Fibroblast of skin of abdomen (primary cell): Measurements from ENCODE around the gene LONRF2.

ENCODE experiments used
- DNase-seq: peaks from one replicate; pipeline ENCODE4 v3.0.0-alpha.2; 2013

LONRF2 gene

DNA sequence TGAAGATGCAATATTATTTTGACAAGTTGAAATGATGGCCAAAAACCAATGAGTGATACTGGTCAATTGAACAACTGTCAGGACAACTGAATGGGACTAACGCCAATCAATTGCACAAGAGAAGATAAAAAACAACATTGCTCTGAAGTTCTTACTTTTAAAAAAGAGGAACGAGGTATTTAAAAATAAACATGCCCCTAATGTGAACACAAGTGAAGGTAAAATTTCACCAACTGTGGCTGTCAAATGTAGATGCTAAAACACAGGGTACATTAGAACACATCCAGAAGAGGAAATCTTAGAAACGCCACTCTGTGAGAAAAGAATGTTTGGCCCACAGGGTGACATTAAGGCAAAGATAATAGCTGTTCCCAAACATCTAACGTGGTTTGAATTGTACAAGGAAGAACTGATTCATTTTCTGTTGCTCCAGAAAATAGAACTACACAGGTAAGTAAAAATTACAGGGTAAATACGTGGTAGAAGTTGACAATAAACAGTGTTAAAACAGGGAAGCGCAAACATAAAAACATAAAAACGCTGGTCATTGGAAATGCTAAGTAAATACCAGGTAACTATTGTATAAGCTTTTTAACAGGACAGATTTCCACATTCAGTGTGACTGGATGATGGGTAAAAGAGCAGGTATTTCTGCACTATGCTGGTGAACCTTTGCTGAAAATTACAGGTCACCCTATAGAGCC, 20.3 kb downstream of the LONRF2 start:
- no peak for DNase-seq

DNA sequence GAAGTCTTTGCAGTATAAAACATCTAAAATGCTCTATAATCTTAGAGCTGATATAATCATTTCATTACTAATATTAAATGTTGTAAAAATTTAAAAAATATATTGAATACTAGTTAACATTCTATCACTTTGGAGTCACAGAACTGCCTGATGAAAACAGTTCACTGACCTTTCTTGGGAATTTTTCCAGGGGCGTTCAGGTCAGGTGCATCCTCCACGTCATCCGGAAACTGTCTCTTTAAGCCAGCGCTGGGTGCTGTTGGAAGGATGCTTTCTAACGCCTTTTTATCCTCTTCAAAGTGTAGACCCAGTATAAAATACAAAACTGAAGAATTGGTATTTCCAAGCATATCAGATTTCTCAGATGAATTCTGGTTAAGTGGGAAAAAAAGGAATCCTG, 22.8 kb downstream of the LONRF2 start:
- DNase-seq, result no peak

- no peak for DNase-seq
Observed at GRCh38 chr2:100297511-100297910, 24.8 kb downstream of the LONRF2 start.

DNA sequence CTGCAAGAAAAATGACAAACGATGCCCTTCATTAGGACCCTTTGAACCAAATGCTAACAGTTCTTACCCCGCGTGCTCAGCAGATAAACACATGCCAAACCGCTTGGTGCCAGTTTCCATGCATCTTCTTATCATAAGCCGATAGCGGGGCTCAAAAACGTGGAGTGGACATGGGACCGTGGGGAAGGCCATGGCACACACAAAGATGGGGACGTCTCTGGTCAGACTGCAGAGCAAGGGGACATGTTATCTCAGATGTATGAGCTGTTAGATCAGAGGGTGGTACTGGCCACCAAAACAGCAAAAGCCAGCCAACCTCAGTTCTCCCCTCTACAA, 28.2 kb downstream of the LONRF2 start:
- no peak for DNase-seq

- DNase-seq, result no peak
Observed at GRCh38 chr2:100293341-100294161, 28.8 kb downstream of the LONRF2 start.

- peak; percentile 79 for DNase-seq
Observed at GRCh38 chr2:100292022-100292580, 30.2 kb downstream of the LONRF2 start.

GRCh38 chr2:100291152-100291970, 30.9 kb downstream of the LONRF2 start:
- DNase-seq, result peak; percentile 94

DNA sequence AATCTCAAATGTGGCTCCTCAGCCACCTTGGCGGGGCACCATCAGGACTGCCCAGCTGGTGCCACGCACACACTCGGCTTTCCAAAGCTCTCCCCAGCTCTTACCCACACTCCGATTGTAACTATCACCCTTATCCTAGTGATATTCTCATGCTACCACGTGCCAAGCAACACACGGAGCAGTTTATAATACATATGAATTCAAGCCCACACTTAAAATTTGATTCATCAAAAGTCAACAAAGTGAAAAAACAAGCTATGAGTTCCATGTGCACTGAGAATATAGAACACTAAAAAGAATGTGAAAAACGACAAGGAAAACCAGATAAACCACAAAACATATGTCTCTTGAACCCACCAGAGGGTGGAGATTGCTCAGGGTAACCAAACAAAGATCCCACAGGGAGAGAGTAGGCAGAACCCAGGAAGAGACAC, 31.6 kb downstream of the LONRF2 start:
- DNase-seq, result no peak

GRCh38 chr2:100289020-100289419, 33.3 kb downstream of the LONRF2 start:
- no peak for DNase-seq

DNA sequence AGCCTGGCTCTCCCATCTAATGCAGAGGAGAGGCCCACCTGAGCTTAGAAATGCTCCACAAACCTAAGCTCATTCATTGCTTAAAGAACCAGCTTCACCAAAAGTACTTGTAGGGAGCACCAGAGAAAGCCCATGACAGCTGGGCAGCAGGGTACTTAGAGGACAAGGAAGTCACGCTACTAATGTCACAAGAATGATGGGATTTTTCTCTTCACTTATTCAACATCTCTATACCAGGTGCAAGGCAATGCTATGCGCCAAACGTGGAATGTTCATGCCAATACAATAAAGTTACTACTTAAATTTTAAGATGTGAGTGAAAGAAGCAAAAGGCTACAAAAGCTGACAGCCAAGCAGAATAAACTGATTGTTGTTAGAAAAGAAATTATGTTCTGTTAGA, 36.0 kb downstream of the LONRF2 start:
- DNase-seq, result no peak

DNA sequence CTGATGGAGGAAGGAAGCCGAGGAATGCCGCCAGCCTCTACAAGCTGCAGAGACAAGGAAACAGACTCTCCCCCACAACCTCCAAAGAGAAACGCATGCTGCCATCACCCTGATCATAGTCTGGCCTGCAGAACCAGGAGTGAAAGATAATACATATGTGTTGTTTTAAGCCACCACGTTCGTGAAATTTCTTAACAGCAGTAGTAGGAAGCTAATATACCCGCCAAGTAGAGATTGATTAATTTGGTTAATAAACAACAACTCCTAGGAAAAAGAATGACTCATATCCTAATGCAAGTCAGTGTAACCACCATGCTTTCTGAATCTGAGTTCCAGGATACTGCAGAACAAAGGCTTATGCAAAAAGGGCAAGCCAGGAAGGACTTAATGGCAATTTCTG, 36.6 kb downstream of the LONRF2 start:
- peak; percentile 85 for DNase-seq

- DNase-seq, result no peak
Observed at GRCh38 chr2:100285011-100285410, 37.3 kb downstream of the LONRF2 start.

DNA sequence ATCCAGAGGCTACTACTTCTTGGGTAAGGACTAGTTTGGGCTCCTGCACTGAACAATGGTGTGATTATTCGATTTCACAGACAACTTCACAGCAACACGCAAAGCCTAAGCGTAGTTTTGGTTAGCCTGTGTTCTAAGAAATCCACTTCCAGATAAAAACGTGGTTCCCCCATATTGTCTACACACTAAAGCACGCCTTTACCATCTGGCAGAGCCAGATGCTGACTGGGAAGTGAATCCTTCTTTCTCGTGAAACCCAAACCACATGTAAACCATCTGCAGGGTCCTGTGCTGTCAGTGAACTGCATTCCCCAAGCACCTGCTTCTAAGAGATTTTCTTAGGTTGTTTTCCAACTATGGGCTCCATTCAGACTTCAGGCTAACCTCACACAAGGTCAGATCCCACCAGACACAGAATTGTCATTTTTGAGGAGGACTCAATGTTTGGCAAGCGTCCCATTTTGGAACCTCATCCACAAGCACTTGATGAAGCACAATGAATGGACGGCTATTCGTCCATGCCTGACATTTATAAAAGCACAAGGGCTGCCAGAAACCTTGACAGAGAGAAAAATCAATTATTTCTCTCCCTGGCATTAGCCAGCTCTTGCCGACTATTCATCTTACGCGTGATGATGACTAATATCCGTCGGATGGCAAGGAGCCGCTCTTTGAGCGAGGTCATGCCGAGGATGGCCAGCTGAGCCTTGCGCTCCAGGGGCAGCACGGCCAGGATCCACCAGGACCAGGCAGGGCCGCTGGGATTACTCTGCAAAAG, 38.4 kb downstream of the LONRF2 start:
- DNase-seq, result peak; percentile 44

DNA sequence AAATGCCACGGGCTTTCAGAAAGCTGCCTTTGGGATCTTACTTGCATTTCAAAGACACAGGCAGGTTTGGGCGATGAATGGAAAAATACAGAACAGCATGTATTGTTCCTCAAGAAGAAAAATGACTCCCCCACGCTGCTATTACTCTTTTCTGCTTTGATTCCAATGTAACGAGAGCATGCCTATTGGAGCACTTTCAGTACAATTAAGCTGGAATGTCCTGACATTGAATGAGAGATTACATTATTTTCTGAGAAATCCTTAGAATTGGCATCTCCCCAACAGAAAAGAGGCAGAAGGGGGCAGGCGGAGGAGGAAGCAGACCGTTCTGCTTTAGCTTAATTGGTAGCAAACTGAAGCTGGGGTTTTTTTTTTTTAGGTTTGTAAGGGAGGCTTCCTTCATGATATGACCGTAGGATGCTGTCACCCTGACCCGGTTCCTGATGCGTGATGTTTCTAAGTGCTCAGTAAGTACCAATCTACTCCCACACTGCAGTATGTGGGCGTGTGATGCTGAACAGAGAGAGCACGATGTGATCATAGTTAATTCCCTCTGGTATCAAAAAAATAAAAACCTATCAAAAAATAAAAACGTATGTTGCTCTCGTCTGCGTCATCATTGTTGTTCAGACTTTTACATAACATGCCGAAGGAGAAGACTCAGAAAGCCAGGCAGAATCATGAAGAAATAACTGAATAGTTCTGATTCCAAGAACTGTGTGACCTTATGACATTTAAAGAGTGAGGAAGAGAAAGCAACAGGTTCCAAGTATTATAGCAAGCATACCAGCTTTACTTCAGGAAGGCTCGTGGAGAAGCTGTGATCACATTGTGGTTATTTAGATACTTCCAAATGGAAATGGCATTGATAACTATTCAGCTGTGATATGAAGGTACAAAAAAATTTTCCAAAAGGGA, 40.5 kb downstream of the LONRF2 start:
- DNase-seq, result peak; percentile 28

- DNase-seq, result no peak
Observed at GRCh38 chr2:100279586-100280534, 42.4 kb downstream of the LONRF2 start.

GRCh38 chr2:100278986-100279385, 43.3 kb downstream of the LONRF2 start:
- peak; percentile 42 for DNase-seq

GRCh38 chr2:100278501-100278900, 43.8 kb downstream of the LONRF2 start:
- DNase-seq, result no peak

GRCh38 chr2:100277540-100278207, 44.6 kb downstream of the LONRF2 start:
- DNase-seq, result no peak

- no peak for DNase-seq
Observed at GRCh38 chr2:100276716-100277115, 45.6 kb downstream of the LONRF2 start.
